C1 segment of cervical spinal cord (tissue), 14 donors: ENCODE measurements around the gene NDUFS3.

Experiments used
- DNase-seq, 14 donors: peaks; one replicate each; lab custom pipeline; 2025; lab: John Stamatoyannopoulos, UW

The NDUFS3 gene

GRCh38 chr11:47589977-47590861, 11.3 kb downstream of the NDUFS3 start:
- DNase-seq = peak in 1 of 14 donors; percentile 21

DNA sequence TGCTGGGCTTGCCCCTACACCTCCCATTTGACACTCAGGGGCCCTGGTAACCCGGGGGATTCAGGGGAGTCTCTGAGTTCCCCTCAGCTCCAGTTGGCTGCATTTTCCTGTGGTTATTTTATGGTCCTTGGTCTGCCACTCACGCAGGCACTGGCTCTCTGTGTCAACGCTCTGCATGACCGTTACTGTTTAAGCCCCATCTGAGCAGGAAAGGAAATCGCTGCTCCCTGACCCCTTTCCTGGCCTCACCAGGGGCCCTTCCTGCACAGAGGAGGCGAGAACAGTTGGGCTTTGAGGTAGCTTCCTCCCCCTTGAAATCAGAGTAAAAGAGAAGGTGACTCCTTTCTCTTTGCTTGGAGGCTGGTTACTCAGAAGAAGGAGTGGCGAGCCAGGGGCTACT, 12.9 kb downstream of the NDUFS3 start:
- DNase-seq = no peak

DNA sequence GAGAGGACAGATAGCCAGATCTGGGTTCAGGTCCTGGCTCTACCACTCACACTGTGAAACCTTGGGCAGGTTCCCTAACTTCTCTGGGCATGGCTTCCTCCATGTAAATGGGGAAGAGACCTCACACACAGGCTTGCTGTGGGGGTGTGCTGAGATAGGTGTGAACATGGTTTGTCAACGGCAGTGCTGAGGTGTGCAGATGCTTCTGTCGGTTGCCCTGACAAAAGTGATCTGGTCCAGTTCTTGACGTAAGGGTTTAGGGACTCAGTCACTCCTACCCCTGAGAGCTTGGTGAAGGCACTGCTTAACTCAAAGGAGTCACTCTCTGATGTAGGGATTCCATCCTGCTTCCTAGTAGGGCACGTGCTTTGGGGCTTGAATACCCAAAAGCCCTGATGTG, 13.4 kb downstream of the NDUFS3 start:
- no peak for DNase-seq

DNA sequence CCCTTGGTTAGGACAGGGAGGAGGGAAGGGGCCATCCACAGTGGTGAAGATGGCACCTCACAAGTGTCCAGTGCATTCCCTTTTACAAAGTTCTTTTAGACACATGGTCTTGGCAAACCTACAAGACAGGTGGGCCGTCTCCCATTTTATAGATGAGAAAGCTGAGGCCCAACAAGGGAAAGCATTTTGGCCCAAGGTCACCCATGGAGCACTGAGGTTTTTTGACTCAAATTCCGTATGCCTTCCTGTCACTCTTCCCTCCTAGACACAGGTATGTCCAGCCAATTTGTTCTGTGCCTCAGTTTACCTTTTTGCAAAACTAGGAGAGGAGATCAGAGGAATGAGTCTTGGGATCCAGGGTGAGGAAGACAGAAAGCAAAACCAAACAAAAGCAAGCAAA, 14.1 kb downstream of the NDUFS3 start:
- no peak for DNase-seq

DNA sequence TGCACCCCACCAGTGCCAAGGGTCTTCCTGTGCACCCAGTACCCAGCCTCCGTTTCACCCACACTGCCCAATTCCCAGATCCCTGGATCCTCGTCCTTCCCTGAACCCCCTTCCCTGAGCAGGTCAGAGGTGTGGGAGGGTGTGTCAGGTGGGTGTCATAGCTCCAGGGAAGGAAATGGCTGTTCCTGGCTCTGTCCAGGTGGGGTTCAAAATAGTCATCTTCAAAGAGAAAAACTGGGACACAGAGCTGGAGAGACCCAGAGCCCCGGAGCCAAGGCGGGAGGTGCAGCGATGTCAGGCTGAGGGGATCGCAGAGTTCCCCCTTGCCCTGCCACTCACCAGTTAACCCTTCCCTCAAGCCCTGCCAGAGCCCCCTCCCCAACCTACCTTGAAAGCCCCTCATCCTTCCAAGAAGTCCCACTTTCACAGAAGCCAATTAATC, 14.6 kb downstream of the NDUFS3 start:
- peak in 1 of 14 donors; percentile 32 for DNase-seq

DNA sequence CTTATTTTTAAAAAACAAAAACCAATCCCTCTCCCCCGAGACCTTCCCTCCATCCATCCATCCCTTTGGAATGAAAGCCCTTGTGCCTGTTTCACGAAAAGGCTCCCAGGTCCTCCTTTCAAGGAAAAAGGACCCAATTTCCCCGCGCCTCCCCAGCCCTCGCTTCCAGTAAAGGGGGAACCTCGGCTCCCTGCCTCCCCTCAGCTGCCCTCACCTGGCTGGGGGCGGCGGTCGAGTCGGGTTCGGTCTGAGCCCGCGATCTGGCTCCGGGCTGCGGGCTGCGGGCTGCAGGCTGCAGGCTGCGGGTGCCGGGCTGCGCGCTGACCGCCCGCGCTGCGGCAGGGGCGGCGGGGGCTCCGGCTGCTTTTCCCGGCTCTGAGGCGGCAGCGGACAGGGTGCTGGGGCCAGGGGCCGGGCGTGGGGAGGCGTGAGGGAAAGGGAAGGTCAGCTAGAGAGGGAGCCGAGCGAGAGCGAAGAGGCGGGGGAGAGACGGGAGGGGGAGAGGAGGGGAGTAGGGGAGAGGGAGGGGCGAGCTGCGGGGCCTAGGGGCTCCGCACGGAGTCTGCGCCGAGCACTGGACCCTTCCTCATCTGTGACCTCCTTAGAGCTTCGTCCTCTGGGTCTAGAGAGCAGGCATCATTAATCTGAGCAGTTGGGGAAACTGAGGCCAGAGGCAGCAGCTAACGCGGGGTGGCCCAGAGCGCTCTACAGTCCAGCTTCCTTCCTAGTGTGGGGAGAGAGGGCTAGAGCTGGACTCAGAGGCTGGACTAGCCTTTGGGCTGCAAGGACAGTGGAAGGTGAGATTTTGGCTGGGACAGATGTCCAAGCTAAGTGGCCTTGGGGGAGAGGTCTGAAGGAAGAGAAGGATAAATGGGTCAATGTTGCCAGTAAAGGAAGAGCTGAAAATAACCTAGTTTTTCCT, 15.3 kb downstream of the NDUFS3 start, which contains the start of gene C1QTNF4:
TSS of gene C1QTNF4 (minus strand) at position 478 of the 922 bp plus-strand sequence. CDS start 3,601 bp downstream, outside the sequence.
- DNase-seq = peak in 2 of 14 donors; percentile 29 to 35

DNA sequence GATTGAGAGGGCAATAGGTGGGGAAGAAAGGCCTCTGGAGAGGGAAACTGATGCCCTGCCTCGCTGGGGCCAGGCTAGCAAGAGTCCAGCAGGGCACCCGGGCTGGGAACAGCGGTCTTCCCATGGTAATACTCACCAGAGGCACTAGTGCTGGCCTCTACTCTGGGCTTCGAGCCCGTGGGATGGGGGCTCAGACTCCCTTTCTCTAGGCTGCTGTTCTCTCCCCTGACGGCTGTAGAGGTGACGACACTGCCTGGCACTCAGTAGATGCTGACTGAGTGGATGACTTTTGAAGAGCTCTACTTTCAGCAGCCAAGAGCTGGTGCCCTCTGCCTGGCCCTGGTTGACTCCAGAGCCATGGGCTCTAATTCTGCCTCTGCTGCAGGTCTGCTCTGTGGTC, 16.2 kb downstream of the NDUFS3 start:
- DNase-seq = peak in 7 of 14 donors; percentile 23 to 70 (median 36)

DNA sequence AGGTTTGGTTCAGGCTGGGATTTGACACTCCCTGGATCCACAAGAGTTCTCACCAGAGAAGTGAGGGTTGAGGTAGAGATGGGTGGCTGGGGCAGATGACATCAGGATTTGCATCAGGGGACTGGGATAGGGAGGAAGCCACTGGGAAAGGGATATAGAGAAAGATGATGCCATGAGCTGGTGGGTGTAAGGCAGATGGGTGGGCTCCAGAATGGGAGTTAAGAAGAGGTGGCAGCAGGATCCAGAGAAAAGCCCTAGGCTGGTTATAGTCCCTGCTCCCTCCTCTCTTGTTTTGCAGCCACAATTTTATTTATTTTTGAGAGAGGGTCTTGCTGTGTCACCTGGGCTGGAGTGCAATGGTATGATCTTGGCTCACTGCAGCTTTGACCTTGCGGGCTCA, 17.1 kb downstream of the NDUFS3 start:
- no peak for DNase-seq

- peak in 1 of 14 donors; percentile 51 for DNase-seq
Measured at GRCh38 chr11:47599902-47600301, 21.0 kb downstream of the NDUFS3 start.

DNA sequence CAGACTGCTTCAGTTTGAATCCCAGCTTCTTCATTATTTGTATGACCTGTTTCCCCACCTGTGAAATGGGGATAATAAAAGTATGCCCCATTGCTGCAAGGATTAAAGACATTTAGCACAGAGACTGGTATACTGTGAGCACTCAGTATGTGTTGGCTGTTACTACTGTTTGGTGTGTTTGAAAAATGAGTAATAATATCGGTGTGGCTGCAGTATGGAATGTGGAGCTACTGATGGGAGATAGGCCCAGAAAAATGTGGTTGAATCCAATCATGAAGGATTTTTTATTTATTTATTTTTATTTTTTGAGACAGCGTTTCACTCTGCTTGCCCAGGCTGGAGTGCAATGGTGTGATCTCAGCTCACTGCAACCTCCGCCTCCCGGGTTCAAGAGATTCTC, 24.4 kb downstream of the NDUFS3 start:
- no peak for DNase-seq

DNA sequence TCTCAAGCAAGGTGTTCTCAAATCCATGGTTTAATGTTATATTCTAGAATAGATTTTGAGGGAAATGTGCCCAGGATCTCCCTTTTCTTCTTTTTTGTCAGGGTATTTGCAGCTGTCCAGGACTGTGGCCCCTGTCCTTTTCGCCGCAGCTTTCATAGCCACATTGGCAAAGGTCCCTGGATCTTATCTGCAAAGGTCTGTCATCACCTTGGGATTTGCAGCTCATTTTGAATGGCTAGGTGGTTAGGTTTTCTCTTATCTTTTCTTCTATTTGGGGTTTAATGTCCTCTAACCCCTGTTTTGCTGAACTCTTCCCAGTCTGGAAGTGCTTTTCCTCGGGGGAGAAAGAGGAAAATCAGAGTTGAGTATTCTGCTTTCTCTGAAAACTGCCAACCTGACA, 27.0 kb downstream of the NDUFS3 start:
- no peak for DNase-seq

- no peak for DNase-seq
Measured at GRCh38 chr11:47606731-47607130, 27.9 kb downstream of the NDUFS3 start.

DNA sequence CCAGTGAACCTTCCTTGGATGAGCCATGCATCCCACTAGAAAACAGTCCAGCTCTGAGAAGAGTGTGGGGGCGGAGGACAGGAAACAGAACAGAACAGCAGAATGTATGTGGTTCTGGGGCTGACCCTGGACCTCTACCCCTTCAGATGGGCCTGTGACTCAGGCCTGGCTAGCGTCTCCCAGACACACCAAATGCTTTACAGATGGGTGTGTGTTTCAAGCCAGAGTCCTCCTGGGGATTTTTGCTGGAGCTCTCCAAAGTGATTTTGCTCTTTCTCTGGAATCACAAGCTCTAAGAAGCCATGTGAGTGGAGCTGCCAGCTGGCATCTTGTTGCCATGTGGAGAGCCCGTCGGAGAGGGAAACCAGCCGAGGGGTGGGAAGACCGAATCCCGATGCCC, 28.5 kb downstream of the NDUFS3 start:
- peak in 1 of 14 donors; percentile 37 for DNase-seq

- DNase-seq = no peak
Measured at GRCh38 chr11:47609675-47610074, 30.8 kb downstream of the NDUFS3 start.

GRCh38 chr11:47611348-47611794, 32.5 kb downstream of the NDUFS3 start:
- peak in 2 of 14 donors; percentile 20 to 42 for DNase-seq

DNA sequence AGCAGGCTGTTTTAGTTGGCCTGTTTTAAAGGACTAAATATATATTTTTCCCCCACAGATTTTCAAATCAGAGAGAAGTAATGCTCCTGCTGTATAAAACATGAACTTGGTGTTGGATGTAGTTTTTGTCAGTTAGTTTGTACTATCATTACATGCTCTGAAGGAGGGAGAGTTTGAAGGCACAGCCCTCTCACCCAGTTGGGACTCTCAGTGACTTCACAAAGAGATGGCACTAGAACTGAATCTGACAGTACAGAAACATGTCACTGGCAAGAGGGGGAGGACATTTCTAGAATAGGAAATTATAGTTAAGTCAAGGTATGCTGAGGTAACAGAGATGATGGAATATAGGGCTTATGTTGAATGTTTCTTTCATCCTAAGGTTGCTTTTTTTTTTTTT, 36.4 kb downstream of the NDUFS3 start:
- no peak for DNase-seq

DNA sequence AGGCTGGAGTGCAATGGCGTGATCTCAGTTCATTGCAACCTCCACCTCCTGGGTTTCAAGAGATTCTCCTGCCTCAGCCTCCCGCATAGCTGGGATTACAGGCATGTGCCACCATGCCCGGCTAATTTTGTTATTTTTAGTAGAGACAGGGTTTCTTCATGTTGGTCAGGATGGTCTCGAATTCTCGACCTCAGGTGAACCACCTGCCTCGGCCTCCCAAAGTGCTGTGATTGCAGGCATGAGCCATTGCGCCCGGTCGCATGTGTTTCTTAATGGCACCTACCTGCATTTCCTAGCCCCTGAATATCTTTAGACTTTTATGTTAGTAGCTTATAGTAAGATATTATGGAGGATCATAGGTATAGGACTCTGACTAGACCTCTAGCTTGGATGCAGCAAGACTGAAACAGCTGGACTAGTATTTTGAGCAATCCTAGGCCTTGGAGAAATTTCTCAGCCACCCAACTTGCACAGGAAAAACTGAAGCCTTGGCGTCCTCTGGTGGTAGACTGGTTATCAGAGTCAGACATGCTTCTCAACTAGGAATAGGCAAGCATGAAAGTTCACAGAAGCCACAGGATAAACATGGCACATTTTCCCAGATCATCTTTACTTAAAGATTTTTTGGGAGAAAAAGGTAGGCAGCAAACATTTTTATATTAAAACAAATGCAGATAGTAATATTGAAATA, 38.0 kb downstream of the NDUFS3 start:
- peak in 3 of 14 donors; percentile 10 to 58 (median 28) for DNase-seq

DNA sequence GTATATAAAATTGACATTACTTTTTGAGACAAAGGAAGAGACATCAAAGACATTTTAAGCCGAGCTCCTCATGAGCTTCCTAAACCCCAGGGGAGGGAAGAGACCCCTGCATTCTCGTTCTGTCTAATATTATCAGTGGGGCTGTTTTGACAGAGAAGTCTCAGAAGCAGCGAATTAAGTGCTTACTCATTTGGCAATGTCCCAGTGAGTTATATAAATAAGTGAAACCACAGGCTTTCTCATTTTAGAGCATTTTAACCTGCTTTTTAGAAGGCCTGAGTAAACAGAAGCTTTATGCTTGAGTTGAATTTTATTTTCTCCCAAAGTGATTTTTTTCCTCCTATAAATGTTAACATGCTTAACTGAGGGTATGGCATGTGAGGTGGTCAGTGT, 38.5 kb downstream of the NDUFS3 start:
- no peak for DNase-seq

DNA sequence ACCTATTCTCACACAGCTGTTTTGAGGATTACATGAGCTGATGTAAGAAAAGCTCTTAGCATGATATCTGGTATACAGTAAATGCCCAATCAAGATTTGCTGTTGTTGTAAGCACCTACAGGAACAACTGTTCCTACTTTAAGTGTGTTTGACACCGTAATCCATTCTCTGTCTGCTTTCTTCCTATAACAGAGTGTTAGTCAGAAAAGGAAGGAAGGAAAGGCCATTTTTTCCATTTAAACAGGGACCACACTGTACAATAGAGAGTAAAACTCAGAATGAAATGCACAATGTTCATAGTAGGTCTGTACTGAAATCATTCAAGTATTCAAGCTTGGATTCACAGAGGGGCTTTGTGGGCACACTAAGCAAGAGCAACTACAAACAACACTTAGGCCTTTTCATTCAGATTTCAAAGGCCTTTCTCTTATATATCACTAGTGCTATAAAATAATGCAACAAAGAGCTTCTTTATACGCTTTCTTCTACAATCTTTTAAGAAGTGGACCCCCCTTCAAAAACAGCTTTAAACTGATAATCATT, 42.0 kb downstream of the NDUFS3 start:
- no peak for DNase-seq

DNA sequence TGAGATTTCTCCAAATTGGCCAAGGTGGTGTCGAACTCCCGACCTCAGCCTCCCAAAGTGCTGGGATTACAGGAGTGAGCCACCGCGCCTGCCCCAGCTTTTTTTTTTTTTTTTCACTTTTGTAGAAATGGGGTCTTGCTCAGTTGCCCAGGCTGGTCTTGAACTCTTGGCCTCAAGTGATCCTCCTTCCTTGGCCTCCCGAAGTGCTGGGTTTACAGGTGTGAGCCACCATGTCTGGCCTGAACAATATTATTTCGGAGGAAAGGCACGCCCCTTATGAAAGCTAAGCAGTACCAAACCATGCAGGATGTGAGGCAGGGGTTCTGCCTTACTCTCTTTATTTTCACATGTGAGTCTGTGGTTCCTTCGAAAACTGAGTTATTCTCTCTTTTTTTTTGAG, 47.4 kb downstream of the NDUFS3 start:
- DNase-seq = no peak

DNA sequence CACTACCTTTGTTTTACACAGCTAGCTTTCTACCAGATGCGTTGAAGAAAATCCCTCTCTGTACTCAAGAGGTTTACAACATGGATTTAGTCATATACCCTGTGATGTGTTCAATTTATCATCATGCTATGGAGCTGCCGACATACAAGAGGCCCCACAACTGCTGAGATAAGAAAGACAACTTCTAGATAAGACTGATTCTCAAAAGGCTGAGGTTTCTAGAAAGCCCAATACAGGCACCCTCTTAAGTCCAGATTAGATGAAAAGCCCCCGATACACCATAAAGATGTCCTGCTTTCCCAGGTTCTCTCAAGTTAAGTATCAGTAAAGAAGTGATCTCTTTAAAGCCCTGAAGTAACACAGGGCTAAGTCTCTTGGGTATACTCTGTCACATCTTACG, 49.2 kb downstream of the NDUFS3 start:
- DNase-seq = no peak
